Glutamatergic neuron (in vitro differentiated cells): Measurements from ENCODE around the gene NEK5. TPM values are rescaled to one million over a fixed set of nuclear protein-coding genes. Genes with fewer than 3 reads are reported as not detected.

Source experiments
- DNase-seq: peaks from one replicate; pipeline ENCODE4 v3.0.0; 2022
- H3K27ac Mint-ChIP-seq: one replicate; pipeline ENCODE4 v1.8.0; 2020; ENCODE audit warnings: mild to moderate bottlenecking, mixed read lengths, inconsistent platforms; ENCODE audit not compliant: unreplicated experiment
- H3K27me3 Mint-ChIP-seq: one replicate; pipeline ENCODE4 v1.8.0; 2020; ENCODE audit warnings: mild to moderate bottlenecking, moderate library complexity, mixed read lengths, inconsistent platforms; ENCODE audit not compliant: unreplicated experiment
- H3K36me3 Mint-ChIP-seq: one replicate; pipeline ENCODE4 v1.8.0; 2020; ENCODE audit warnings: mild to moderate bottlenecking, mixed read lengths, inconsistent platforms; ENCODE audit not compliant: unreplicated experiment
- H3K4me1 Mint-ChIP-seq: one replicate; pipeline ENCODE4 v1.8.0; 2020; ENCODE audit warnings: mild to moderate bottlenecking, low read depth, mixed read lengths, inconsistent platforms; ENCODE audit not compliant: unreplicated experiment
- H3K4me3 Mint-ChIP-seq: one replicate; pipeline ENCODE4 v1.8.0; 2020; ENCODE audit warnings: mild to moderate bottlenecking, mixed read lengths, inconsistent platforms; ENCODE audit not compliant: unreplicated experiment
- H3K9me3 Mint-ChIP-seq: one replicate; pipeline ENCODE4 v1.8.0; 2020; ENCODE audit warnings: mild to moderate bottlenecking, moderate library complexity, mixed read lengths, inconsistent platforms; ENCODE audit not compliant: unreplicated experiment
- CTCF ChIP-seq: fragments of 200-600 bp; sonication (generic); IDR thresholded peaks from one replicate; pipeline ENCODE4 v1.5.0; 2021; ENCODE audit not compliant: partially characterized antibody, unreplicated experiment
- total RNA-seq: library from RNA; stranded (reverse); fragmentation: NEBNext Ultra II Directional; extraction: Animal tissue kit (Norgen Biotek cat#: 25700); gene quantifications from one replicate; pipeline ENCODE4 v1.2.1, GENCODE V29; 2021; ENCODE audit not compliant: unreplicated experiment

Gene NEK5
- total RNA-seq, 1 donor from 2014 or later = not detected

- no peaks in the 10 kb centered on the region for H3K4me1 Mint-ChIP-seq
- no peaks in the 10 kb centered on the region for H3K27me3 Mint-ChIP-seq
- H3K4me3 Mint-ChIP-seq = no peak overlapping the region
- no peaks in the 10 kb centered on the region for H3K36me3 Mint-ChIP-seq
- no peaks in the 10 kb centered on the region for H3K9me3 Mint-ChIP-seq
- no peak for TF ChIP-seq CTCF
- no peak for DNase-seq
- no peak overlapping the region for H3K27ac Mint-ChIP-seq
Measured at GRCh38 chr13:52051400-52051799, 77.5 kb downstream of the NEK5 start.

GRCh38 chr13:52048516-52048915 lies 80.4 kb downstream of the NEK5 start:
- H3K9me3 Mint-ChIP-seq = peaks cover 1% of the 10 kb centered on the region
- no peak for TF ChIP-seq CTCF
- H3K36me3 Mint-ChIP-seq = no peaks in the 10 kb centered on the region
- no peaks in the 10 kb centered on the region for H3K27me3 Mint-ChIP-seq
- no peak overlapping the region for H3K4me3 Mint-ChIP-seq
- H3K4me1 Mint-ChIP-seq = no peaks in the 10 kb centered on the region
- no peak for DNase-seq
- H3K27ac Mint-ChIP-seq = no peak overlapping the region

GRCh38 chr13:52047463-52047862 lies 81.4 kb downstream of the NEK5 start:
- peaks cover 1% of the 10 kb centered on the region for H3K9me3 Mint-ChIP-seq
- H3K27ac Mint-ChIP-seq = no peak overlapping the region
- TF ChIP-seq CTCF = no peak
- H3K4me1 Mint-ChIP-seq = no peaks in the 10 kb centered on the region
- H3K4me3 Mint-ChIP-seq = no peak overlapping the region
- no peaks in the 10 kb centered on the region for H3K27me3 Mint-ChIP-seq
- H3K36me3 Mint-ChIP-seq = no peaks in the 10 kb centered on the region
- no peak for DNase-seq

- no peak overlapping the region for H3K27ac Mint-ChIP-seq
- no peak for TF ChIP-seq CTCF
- H3K4me1 Mint-ChIP-seq = no peaks in the 10 kb centered on the region
- no peaks in the 10 kb centered on the region for H3K36me3 Mint-ChIP-seq
- H3K27me3 Mint-ChIP-seq = no peaks in the 10 kb centered on the region
- DNase-seq = no peak
- H3K9me3 Mint-ChIP-seq = peaks cover 1% of the 10 kb centered on the region
- no peak overlapping the region for H3K4me3 Mint-ChIP-seq
Measured at GRCh38 chr13:52043675-52044074, 85.2 kb downstream of the NEK5 start.

- H3K9me3 Mint-ChIP-seq = no peaks in the 10 kb centered on the region
- TF ChIP-seq CTCF = no peak
- no peak overlapping the region for H3K4me3 Mint-ChIP-seq
- no peak for DNase-seq
- H3K27me3 Mint-ChIP-seq = peaks cover 3% of the 10 kb centered on the region
- H3K36me3 Mint-ChIP-seq = no peaks in the 10 kb centered on the region
- no peak overlapping the region for H3K27ac Mint-ChIP-seq
- H3K4me1 Mint-ChIP-seq = peaks cover 2% of the 10 kb centered on the region
Measured at GRCh38 chr13:52036037-52036436, 92.8 kb downstream of the NEK5 start.
